Neuronal stem cell (in vitro differentiated cells): ENCODE results near the gene NDUFB6.
"Not testable (repeated sequence)": the region's sequence is repeated elsewhere in the genome, so short reads cannot be mapped to it uniquely, and the experiment has no call there.

Experiments
- DNase-seq: peaks from one replicate; pipeline ENCODE4 v3.0.0-alpha.2; 2013; ENCODE audit warnings: low spot score
- H2AFZ ChIP-seq: one replicate; pipeline ENCODE4 v1.6.1; 2013; ENCODE audit warnings: mild to moderate bottlenecking, low read length, inconsistent platforms
- H2AK5ac ChIP-seq: 2 replicates; pipeline ENCODE4 v1.6.1; 2013; ENCODE audit warnings: low read depth, mild to moderate bottlenecking, inconsistent platforms, low read length, moderate library complexity, mixed read lengths
- H2BK120ac ChIP-seq: 2 replicates; pipeline ENCODE4 v1.6.1; 2013; ENCODE audit warnings: low read depth, mild to moderate bottlenecking, inconsistent platforms, low read length, moderate library complexity, mixed read lengths
- H2BK12ac ChIP-seq: one replicate; pipeline ENCODE4 v1.6.1; 2013; ENCODE audit warnings: low read length, inconsistent platforms
- H2BK15ac ChIP-seq: 2 replicates; pipeline ENCODE4 v1.6.1; 2013; ENCODE audit warnings: mild to moderate bottlenecking, low read length, inconsistent platforms, mixed read lengths
- H2BK5ac ChIP-seq: one replicate; pipeline ENCODE4 v1.6.1; 2013; ENCODE audit warnings: inconsistent platforms, mild to moderate bottlenecking, low read length, moderate library complexity
- H3K14ac ChIP-seq: one replicate; pipeline ENCODE4 v1.6.1; 2013; ENCODE audit warnings: low read length, inconsistent platforms
- H3K18ac ChIP-seq: 2 replicates; pipeline ENCODE4 v1.6.1; 2013; ENCODE audit warnings: low read length, inconsistent platforms
- H3K23ac ChIP-seq: 2 replicates; pipeline ENCODE4 v1.6.1; 2013; ENCODE audit warnings: low read depth, mild to moderate bottlenecking, mixed read lengths, low read length, inconsistent platforms; ENCODE audit not compliant: poor library complexity
- H3K27ac ChIP-seq: replicated peaks from 3 replicates; pipeline ENCODE4 v1.5.1; 2013; ENCODE audit warnings: low read length, inconsistent platforms
- H3K27me3 ChIP-seq, 3 experiments: 2 replicates each; pipeline ENCODE4 v1.6.1; 2013; ENCODE audit warnings: low read length in 3 of 3, mild to moderate bottlenecking in 2 of 3, inconsistent platforms in 1 of 3, low read depth in 1 of 3, mixed read lengths in 1 of 3, moderate library complexity in 1 of 3; ENCODE audit not compliant: control insufficient read depth in 3 of 3, insufficient read depth in 3 of 3
- H3K36me3 ChIP-seq, 2 donors: replicated peaks in 1 of 2; 2 replicates each; pipeline ENCODE4 v1.6.1; 2013; ENCODE audit warnings: low read length in 2 of 2; ENCODE audit not compliant: control insufficient read depth in 2 of 2, insufficient read depth in 2 of 2
- H3K4ac ChIP-seq: 2 replicates; pipeline ENCODE4 v1.6.1; 2013; ENCODE audit warnings: inconsistent platforms, mild to moderate bottlenecking, low read length, moderate library complexity
- H3K4me1 ChIP-seq, 2 donors: 1 replicate in 1 of 2; 2 replicates in 1 of 2; pipeline ENCODE4 v1.6.1; 2013; ENCODE audit warnings: low read length in 2 of 2, low read depth in 1 of 2; ENCODE audit not compliant: control insufficient read depth in 2 of 2, insufficient read depth in 1 of 2
- H3K4me2 ChIP-seq: one replicate; pipeline ENCODE4 v1.6.1; 2013; ENCODE audit warnings: mild to moderate bottlenecking, low read length, inconsistent platforms; ENCODE audit not compliant: insufficient read depth, poor library complexity, severe bottlenecking
- H3K4me3 ChIP-seq, 2 donors: 2 replicates each; pipeline ENCODE4 v1.5.1; 2013; ENCODE audit warnings: low read length in 2 of 2, mild to moderate bottlenecking in 2 of 2, inconsistent platforms in 1 of 2, moderate library complexity in 1 of 2
- H3K79me1 ChIP-seq: one replicate; pipeline ENCODE4 v1.6.1; 2013; ENCODE audit warnings: low read depth, mild to moderate bottlenecking, inconsistent platforms, low read length, moderate library complexity
- H3K9ac ChIP-seq: one replicate; pipeline ENCODE4 v1.6.1; 2013; ENCODE audit warnings: mild to moderate bottlenecking, low read depth, low read length, inconsistent platforms; ENCODE audit not compliant: poor library complexity
- H3K9me3 ChIP-seq, 2 donors: replicated peaks in 1 of 2; 2 replicates each; pipeline versions ENCODE3 to v1.6.1; 2013; ENCODE audit warnings: low read length in 2 of 2, mild to moderate bottlenecking in 2 of 2, inconsistent platforms in 1 of 2, low read depth in 1 of 2, mixed read lengths in 1 of 2, moderate library complexity in 1 of 2; ENCODE audit not compliant: control insufficient read depth in 2 of 2, insufficient read depth in 1 of 2
- H4K8ac ChIP-seq: one replicate; pipeline ENCODE4 v1.6.1; 2013; ENCODE audit warnings: low read depth, mild to moderate bottlenecking, inconsistent platforms, low read length, moderate library complexity
- H4K91ac ChIP-seq: one replicate; pipeline ENCODE4 v1.6.1; 2013; ENCODE audit warnings: low read length, low read depth, mild to moderate bottlenecking, inconsistent platforms; ENCODE audit not compliant: poor library complexity
- WGBS, 2 donors: extraction: QIAGEN DNeasy Blood & Tissue Kit; methylation state at CpG; one replicate each; pipeline ENCODE4 v1.1.7; 2013; ENCODE audit warnings: missing lambda C conversion rate in 2 of 2, mixed read lengths in 1 of 2; ENCODE audit not compliant: insufficient read length in 2 of 2, insufficient replicate concordance in 1 of 2; ENCODE audit errors: extremely low coverage in 2 of 2; 5-methylcytosine and 5-hydroxymethylcytosine counted together

NDUFB6 gene

DNA sequence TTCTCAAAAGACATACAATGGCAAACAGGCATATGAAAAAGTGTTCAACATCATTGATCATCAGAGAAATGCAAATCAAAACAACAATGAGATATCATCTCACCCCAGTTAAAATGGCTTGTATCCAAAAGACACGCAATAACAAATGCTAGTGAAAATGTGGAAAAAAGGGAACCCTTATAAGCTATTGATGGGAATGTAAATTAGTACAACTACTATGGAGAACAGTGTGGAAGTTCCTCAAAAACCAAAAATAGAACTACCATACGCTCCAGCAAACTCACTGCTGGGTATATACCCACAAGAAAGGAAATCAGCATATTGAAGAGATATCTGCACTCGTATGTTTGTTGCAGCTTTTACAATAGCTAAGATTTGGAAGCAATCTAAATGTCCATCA, 26.1 kb upstream of the NDUFB6 start:
- H3K4me1 ChIP-seq, H3K27ac ChIP-seq, H3K23ac ChIP-seq, H2AFZ ChIP-seq, DNase-seq, H2AK5ac ChIP-seq, H3K36me3 ChIP-seq, H4K8ac ChIP-seq, H3K14ac ChIP-seq, H3K4me3 ChIP-seq, H2BK15ac ChIP-seq, H3K27me3 ChIP-seq, H2BK5ac ChIP-seq, H3K79me1 ChIP-seq, H3K9me3 ChIP-seq, H3K4ac ChIP-seq, H4K91ac ChIP-seq, H2BK12ac ChIP-seq, H3K4me2 ChIP-seq, H3K18ac ChIP-seq, H3K9ac ChIP-seq, H2BK120ac ChIP-seq: not testable (repeated sequence)
- WGBS, 2 donors, result no CpG with 5 or more reads among the region's 3 CpGs

DNA sequence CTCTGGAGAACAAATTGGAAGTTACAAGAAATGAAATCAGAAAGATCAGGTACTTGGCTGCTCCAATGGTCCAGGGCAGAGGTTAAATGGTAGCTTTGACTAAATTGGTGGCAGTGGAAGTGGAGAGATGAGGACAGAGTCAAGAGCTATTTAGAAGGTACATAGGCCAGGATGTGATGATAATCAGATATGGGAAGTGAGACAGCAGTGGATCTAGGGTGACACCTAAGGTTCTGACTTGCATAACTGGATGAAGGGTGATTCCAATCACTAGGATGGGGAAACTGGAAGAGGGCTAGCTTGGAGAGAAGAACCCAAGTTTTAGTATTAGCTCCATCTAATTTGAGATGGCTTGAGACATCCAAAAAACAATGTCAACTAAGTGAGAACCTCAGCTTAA, 24.0 kb upstream of the NDUFB6 start:
- H3K9ac ChIP-seq, result no peak overlapping the region
- no peak overlapping the region for H3K18ac ChIP-seq
- no peak overlapping the region for H2BK5ac ChIP-seq
- H3K4me2 ChIP-seq, result no peak overlapping the region
- no peak for DNase-seq
- no peak overlapping the region for H3K23ac ChIP-seq
- H2AK5ac ChIP-seq, result no peak overlapping the region
- no peak overlapping the region for H2BK15ac ChIP-seq
- H3K4me3 ChIP-seq, result no peak overlapping the region
- H3K4me1 ChIP-seq, result no peaks in the 10 kb centered on the region
- no peak overlapping the region for H2AFZ ChIP-seq
- no peak overlapping the region for H4K8ac ChIP-seq
- no peak overlapping the region for H2BK12ac ChIP-seq
- no peak overlapping the region for H3K4ac ChIP-seq
- no peak overlapping the region for H4K91ac ChIP-seq
- H3K27me3 ChIP-seq, result no peaks in the 10 kb centered on the region
- H3K36me3 ChIP-seq, result no peaks in the 10 kb centered on the region
- H2BK120ac ChIP-seq, result no peak overlapping the region
- H3K27ac ChIP-seq, result no peak overlapping the region
- H3K79me1 ChIP-seq, result no peaks in the 10 kb centered on the region
- H3K14ac ChIP-seq, result no peak overlapping the region
- no peaks in the 10 kb centered on the region for H3K9me3 ChIP-seq

DNA sequence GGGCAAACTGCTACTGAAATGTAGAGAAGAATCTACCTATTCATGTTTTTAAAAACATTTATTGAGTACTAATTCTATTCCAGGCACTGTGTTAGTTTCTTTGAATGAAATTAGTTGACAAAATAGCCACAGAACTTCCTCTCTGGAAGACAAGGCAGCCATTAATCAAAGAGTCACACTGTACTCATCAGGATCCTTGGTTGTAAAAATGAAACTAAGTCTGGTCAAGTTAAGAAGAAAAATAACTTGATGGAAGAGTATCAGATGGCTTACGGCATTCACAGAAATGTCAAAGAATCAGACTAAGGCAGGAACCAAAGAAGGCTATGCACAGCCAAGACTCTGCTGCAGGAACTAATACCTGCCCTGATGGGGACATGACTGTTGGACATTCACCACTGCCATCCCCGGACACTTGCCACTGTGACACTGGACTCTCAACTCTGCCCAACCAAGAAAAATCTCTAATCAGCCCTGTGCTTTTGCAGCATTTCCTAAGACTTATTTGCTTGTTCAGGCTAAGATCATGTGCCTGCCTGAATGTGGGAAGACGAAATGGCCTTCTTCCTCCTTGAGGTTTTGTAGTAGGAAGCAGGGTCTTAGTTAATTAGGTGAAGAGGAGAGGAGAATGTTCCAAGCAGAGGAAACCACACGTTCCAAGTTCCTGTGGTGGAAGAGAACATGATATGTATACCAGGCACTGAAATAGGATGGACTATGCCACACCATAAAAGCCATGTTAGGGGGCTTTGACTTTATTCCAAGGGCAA, 23.3 kb upstream of the NDUFB6 start:
- H2BK120ac ChIP-seq, result no peak overlapping the region
- no peak overlapping the region for H3K4ac ChIP-seq
- no peak overlapping the region for H3K14ac ChIP-seq
- no CpG with 5 or more reads among the region's 4 CpGs for WGBS, 2 donors
- no peaks in the 10 kb centered on the region for H3K79me1 ChIP-seq
- no peak overlapping the region for H3K23ac ChIP-seq
- no peak overlapping the region for H2BK12ac ChIP-seq
- H2AFZ ChIP-seq, result no peak overlapping the region
- H3K36me3 ChIP-seq, result no peaks in the 10 kb centered on the region
- H2AK5ac ChIP-seq, result no peak overlapping the region
- H2BK15ac ChIP-seq, result no peak overlapping the region
- no peak overlapping the region for H3K4me2 ChIP-seq
- DNase-seq, result no peak
- H3K9ac ChIP-seq, result no peak overlapping the region
- no peak overlapping the region for H3K18ac ChIP-seq
- no peak overlapping the region for H3K27ac ChIP-seq
- H2BK5ac ChIP-seq, result no peak overlapping the region
- no peaks in the 10 kb centered on the region for H3K4me1 ChIP-seq
- H3K27me3 ChIP-seq, result no peaks in the 10 kb centered on the region
- no peak overlapping the region for H4K8ac ChIP-seq
- H4K91ac ChIP-seq, result no peak overlapping the region
- H3K9me3 ChIP-seq, result no peaks in the 10 kb centered on the region
- no peak overlapping the region for H3K4me3 ChIP-seq

DNA sequence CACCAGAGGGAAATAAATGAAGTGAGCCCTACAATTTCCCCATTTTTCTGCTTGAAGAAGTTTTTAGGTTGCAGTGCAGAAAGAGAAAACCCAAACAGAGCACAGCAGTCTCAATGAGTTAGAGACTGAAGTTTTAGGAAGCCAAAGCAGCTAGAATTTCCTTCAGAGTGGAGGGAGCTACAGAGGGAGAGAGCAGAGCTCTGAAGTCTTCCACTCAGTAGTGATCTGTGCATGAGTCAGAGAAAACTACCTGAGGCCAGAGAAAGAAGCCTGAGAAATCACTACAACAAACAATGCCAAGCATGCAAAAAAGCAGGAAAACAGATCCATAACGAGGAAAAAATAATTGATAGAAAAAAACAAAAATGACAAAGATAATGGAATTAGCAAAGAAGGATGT, 17.9 kb upstream of the NDUFB6 start:
- Histone ChIP-seq H2AFZ (no peak overlapping the region), H3K27me3 (peaks cover 0 to 5% (median 0%) of the 10 kb centered on the region in 3 experiments), H3K27ac (no peak overlapping the region), H3K23ac (no peak overlapping the region), H2BK120ac (no peak overlapping the region), H4K91ac (no peak overlapping the region), H2AK5ac (no peak overlapping the region), H3K79me1 (no peaks in the 10 kb centered on the region), H3K4me2 (no peak overlapping the region), H4K8ac (no peak overlapping the region), H3K9me3 (no peaks in the 10 kb centered on the region), H2BK5ac (no peak overlapping the region), H3K4me1 (no peaks in the 10 kb centered on the region), H3K18ac (no peak overlapping the region), H3K36me3 (no peaks in the 10 kb centered on the region), H2BK15ac (no peak overlapping the region), H3K14ac (no peak overlapping the region), H3K9ac (no peak overlapping the region), H3K4ac (no peak overlapping the region), H3K4me3 (no peak overlapping the region), H2BK12ac (no peak overlapping the region)
- DNase-seq, result no peak
- WGBS, 2 donors, result no CpG with 5 or more reads among the region's 1 CpG
